HG03520 (cell line): Measurements from ENCODE around the gene ISG20.
A peak's percentile ranks its signal among the peaks of the same experiment; 100 is the strongest.
"Not testable (repeated sequence)": the region's sequence is repeated elsewhere in the genome, so short reads cannot be mapped to it uniquely, and the experiment has no call there.

ENCODE experiments used
- ATAC-seq: cut with Tn5 transposase; IDR thresholded peaks from one replicate; pipeline ENCODE4 v1.9.1; 2021; ENCODE audit warnings: mild to moderate bottlenecking, moderate library complexity; ENCODE audit not compliant: unreplicated experiment

The ISG20 gene

GRCh38 chr15:88636050-88636449, 2.8 kb upstream of the ISG20 start:
- no peak for ATAC-seq

GRCh38 chr15:88636654-88637053, 2.2 kb upstream of the ISG20 start:
- no peak for ATAC-seq

- no peak for ATAC-seq
These were observed 1.4 kb upstream of the ISG20 start for GRCh38 chr15:88637436-88637835.

GRCh38 chr15:88637841-88638625, 783 bp upstream of the ISG20 start:
- ATAC-seq = no peak

- ATAC-seq = no peak
These were observed 3.2 kb downstream of the ISG20 start for GRCh38 chr15:88641959-88642452.

GRCh38 chr15:88642514-88642913, 3.7 kb downstream of the ISG20 start:
- not testable (repeated sequence) for ATAC-seq

- ATAC-seq = no peak
These were observed 5.9 kb downstream of the ISG20 start for GRCh38 chr15:88644741-88645140.

GRCh38 chr15:88645171-88646087, 6.6 kb downstream of the ISG20 start:
- ATAC-seq = no peak

- ATAC-seq = no peak
These were observed 7.2 kb downstream of the ISG20 start for GRCh38 chr15:88646088-88646405.

- ATAC-seq = no peak
These were observed 8.1 kb downstream of the ISG20 start for GRCh38 chr15:88646951-88647350.

- no peak for ATAC-seq
These were observed 8.7 kb downstream of the ISG20 start for GRCh38 chr15:88647351-88648105.

- no peak for ATAC-seq
These were observed 9.8 kb downstream of the ISG20 start for GRCh38 chr15:88648357-88649214.

GRCh38 chr15:88649286-88649733, 10.5 kb downstream of the ISG20 start:
- ATAC-seq = peak; percentile 67

- peak; percentile 11 for ATAC-seq
These were observed 11.1 kb downstream of the ISG20 start for GRCh38 chr15:88649753-88650551.

GRCh38 chr15:88650556-88650955, 11.7 kb downstream of the ISG20 start:
- no peak for ATAC-seq

- no peak for ATAC-seq
These were observed 12.4 kb downstream of the ISG20 start for GRCh38 chr15:88651136-88651732.

- ATAC-seq = no peak
These were observed 13.2 kb downstream of the ISG20 start for GRCh38 chr15:88651971-88652370.

- ATAC-seq = no peak
These were observed 13.8 kb downstream of the ISG20 start for GRCh38 chr15:88652456-88653199.
